WTC11 (cell line): Measurements from ENCODE around the gene TXNDC2. TPM values are rescaled to one million over a fixed set of nuclear protein-coding genes. Genes with fewer than 3 reads are reported as not detected.

Source experiments
- ATAC-seq: fragments of 200-7000 bp; cut with Tn5 transposase; 2 replicates; pipeline ENCODE4 v1.10.0; 2021; ENCODE audit warnings: mild to moderate bottlenecking, moderate library complexity
- CTCF ChIA-PET: fragments of 300-600 bp; sonication (Branson Sonifier 250); formaldehyde crosslinking; loops from one replicate; lab custom pipeline; 2021; ENCODE audit warnings: antibody characterized with exemption; lab: Charles Lee
- POLR2A ChIA-PET: fragments of 350-600 bp; sonication (Branson Sonifier 250); formaldehyde crosslinking; loops from one replicate; lab custom pipeline; 2021; ENCODE audit warnings: antibody characterized with exemption; lab: Charles Lee
- DNase-seq: peaks from one replicate; pipeline ENCODE4 v3.0.0; 2021; ENCODE audit warnings: low spot score
- H3K27ac Mint-ChIP-seq: 2 replicates; pipeline ENCODE4 v1.8.0; 2021; ENCODE audit warnings: mixed read lengths
- H3K27me3 Mint-ChIP-seq: 2 replicates; pipeline ENCODE4 v1.8.0; 2021; ENCODE audit warnings: low read depth, mild to moderate bottlenecking, moderate library complexity, mixed read lengths
- H3K36me3 Mint-ChIP-seq: 2 replicates; pipeline ENCODE4 v1.8.0; 2021; ENCODE audit warnings: mixed read lengths
- H3K4me1 Mint-ChIP-seq: 2 replicates; pipeline ENCODE4 v1.8.0; 2022; ENCODE audit warnings: mixed read lengths
- H3K4me3 Mint-ChIP-seq: 2 replicates; pipeline ENCODE4 v1.8.0; 2021; ENCODE audit warnings: mild to moderate bottlenecking, moderate library complexity, mixed read lengths
- H3K9me3 Mint-ChIP-seq: 2 replicates; pipeline ENCODE4 v1.8.0; 2021; ENCODE audit warnings: mixed read lengths
- ARID4B ChIP-seq: sonication (generic); formaldehyde crosslinking; IDR thresholded peaks from 2 replicates; pipeline ENCODE4 v1.8.0; 2023; ENCODE audit warnings: missing genetic modification reagents, mild to moderate bottlenecking, borderline replicate concordance
- CDX4 ChIP-seq: fragments of 250-450 bp; sonication (Bioruptor Pico); IDR thresholded peaks from 2 replicates; pipeline ENCODE4 v1.9.0; 2021; ENCODE audit warnings: moderate library complexity, mild to moderate bottlenecking, inconsistent platforms, borderline replicate concordance
- CREB1 ChIP-seq: sonication (generic); formaldehyde crosslinking; IDR thresholded peaks from 2 replicates; pipeline ENCODE4 v1.8.0; 2023; ENCODE audit warnings: mild to moderate bottlenecking, missing genetic modification reagents
- E2F5 ChIP-seq: sonication (generic); formaldehyde crosslinking; IDR thresholded peaks from 2 replicates; pipeline ENCODE4 v1.8.1; 2022; ENCODE audit warnings: mild to moderate bottlenecking, moderate library complexity, missing genetic modification reagents
- ELF4 ChIP-seq: sonication (generic); formaldehyde crosslinking; IDR thresholded peaks from 2 replicates; pipeline ENCODE4 v1.8.1; 2022; ENCODE audit warnings: low read depth, mild to moderate bottlenecking, moderate library complexity, missing genetic modification reagents
- ETV6 ChIP-seq: sonication (generic); formaldehyde crosslinking; IDR thresholded peaks from 2 replicates; pipeline ENCODE4 v1.8.1; 2022; ENCODE audit warnings: mild to moderate bottlenecking, missing genetic modification reagents
- FOXK1 ChIP-seq: sonication (generic); formaldehyde crosslinking; IDR thresholded peaks from 2 replicates; pipeline ENCODE4 v1.8.0; 2022; ENCODE audit warnings: mild to moderate bottlenecking, moderate library complexity, missing genetic modification reagents
- FOXP4 ChIP-seq: sonication (generic); formaldehyde crosslinking; IDR thresholded peaks from 2 replicates; pipeline ENCODE4 v1.8.0; 2022; ENCODE audit warnings: mild to moderate bottlenecking, missing genetic modification reagents
- GABPB1 ChIP-seq: sonication (generic); formaldehyde crosslinking; IDR thresholded peaks from 2 replicates; pipeline ENCODE4 v1.8.1; 2023; ENCODE audit warnings: mild to moderate bottlenecking, missing genetic modification reagents
- HMGXB4 ChIP-seq: sonication (generic); formaldehyde crosslinking; IDR thresholded peaks from 2 replicates; pipeline ENCODE4 v1.8.1; 2023; ENCODE audit warnings: mild to moderate bottlenecking, moderate library complexity, missing genetic modification reagents
- JUN ChIP-seq: sonication (generic); formaldehyde crosslinking; IDR thresholded peaks from 2 replicates; pipeline ENCODE4 v1.8.0; 2023; ENCODE audit warnings: mild to moderate bottlenecking, missing genetic modification reagents
- MAX ChIP-seq: sonication (generic); formaldehyde crosslinking; IDR thresholded peaks from 2 replicates; pipeline ENCODE4 v1.8.0; 2022; ENCODE audit warnings: mild to moderate bottlenecking, missing genetic modification reagents
- RORB ChIP-seq: fragments of 250-450 bp; sonication (Bioruptor Pico); IDR thresholded peaks from 2 replicates; pipeline ENCODE4 v1.9.0; 2021; ENCODE audit warnings: mild to moderate bottlenecking
- SP1 ChIP-seq: sonication (generic); formaldehyde crosslinking; conservative IDR thresholded peaks from 2 replicates; pipeline ENCODE4 v1.8.1; 2022; ENCODE audit warnings: missing genetic modification reagents
- TEAD4 ChIP-seq: sonication (generic); formaldehyde crosslinking; IDR thresholded peaks from 2 replicates; pipeline ENCODE4 v1.8.0; 2022; ENCODE audit warnings: mild to moderate bottlenecking, missing genetic modification reagents
- USF1 ChIP-seq: sonication (generic); formaldehyde crosslinking; IDR thresholded peaks from 2 replicates; pipeline ENCODE4 v1.8.0; 2022; ENCODE audit warnings: mild to moderate bottlenecking, missing genetic modification reagents
- USF2 ChIP-seq: sonication (generic); formaldehyde crosslinking; IDR thresholded peaks from 2 replicates; pipeline ENCODE4 v1.8.1; 2023; ENCODE audit warnings: mild to moderate bottlenecking, missing genetic modification reagents, moderate library complexity
- ZNF232 ChIP-seq: sonication (generic); formaldehyde crosslinking; IDR thresholded peaks from 2 replicates; pipeline ENCODE4 v1.8.0; 2022; ENCODE audit warnings: mild to moderate bottlenecking, missing genetic modification reagents
- ZNF416 ChIP-seq: fragments of 250-450 bp; sonication (Bioruptor Pico); IDR thresholded peaks from 2 replicates; pipeline ENCODE4 v1.9.0; 2021; ENCODE audit warnings: mild to moderate bottlenecking, inconsistent platforms
- total RNA-seq: library from RNA; stranded (reverse); gene quantifications from 3 replicates; pipeline ENCODE4 v1.2.3, GENCODE V29; 2021

TXNDC2 gene
- total RNA-seq, 1 experiment from 2014 or later: 0.26 TPM

GRCh38 chr18:9913151-9913525 is 27.4 kb downstream of the TXNDC2 start (continued):
- no peak for TF ChIP-seq HMGXB4 (CRISPR knock-in tag)

- H3K4me3 Mint-ChIP-seq: peak within 1 kb of the TSS; percentile 85
- peaks cover 23% of the 10 kb centered on the region for H3K4me1 Mint-ChIP-seq
- H3K9me3 Mint-ChIP-seq: peaks cover 5% of the 10 kb centered on the region; the same call in 1 of the 2 replicates
- ATAC-seq: peak; percentile 88
- CTCF ChIA-PET: interaction anchor here (0.5 to 1.3 kb wide), 6 partner anchors 9 to 955 kb away, joined by 3 read pairs; no protein-coding TSS in a partner anchor
- peak; percentile 94 for DNase-seq
- POLR2A ChIA-PET: interaction anchor here (0.6 to 1.8 kb wide), 6 partner anchors 9 to 299 kb away, joined by 3 to 8 read pairs (median 5); no protein-coding TSS in a partner anchor
- no peaks in the 10 kb centered on the region for H3K27me3 Mint-ChIP-seq
- no peak within 1 kb of the TSS; the same call in 1 of the 2 replicates for H3K27ac Mint-ChIP-seq
- H3K36me3 Mint-ChIP-seq: no peaks in the 10 kb centered on the region
- TF ChIP-seq SP1: peak; percentile 96
- TF ChIP-seq ZNF416 (CRISPR knock-in tag): 0 out of 2 replicates have a peak, but pooled peaks have one; percentile 51
- TF ChIP-seq USF2 (CRISPR knock-in tag): peak; percentile 98
- peak; percentile 69 for TF ChIP-seq MAX (CRISPR knock-in tag)
- TF ChIP-seq GABPB1 (CRISPR knock-in tag): peak; percentile 19; the same call in 1 of the 2 replicates
- TF ChIP-seq ZNF232 (CRISPR knock-in tag): peak; percentile 67; the same call in 1 of the 2 replicates
- peak; percentile 94 for TF ChIP-seq USF1
- TF ChIP-seq HMGXB4 (CRISPR knock-in tag): peak; percentile 83
- peak; percentile 40; the same call in 1 of the 2 replicates for TF ChIP-seq FOXP4 (CRISPR knock-in tag)
- TF ChIP-seq CDX4 (CRISPR knock-in tag): no peak
- TF ChIP-seq TEAD4 (CRISPR knock-in tag): 0 out of 2 replicates have a peak, but pooled peaks have one; percentile 40
- TF ChIP-seq ARID4B (CRISPR knock-in tag): peak; percentile 55; the same call in 1 of the 2 replicates
- peak; percentile 60; the same call in 1 of the 2 replicates for TF ChIP-seq FOXK1
- no peak for TF ChIP-seq RORB (CRISPR knock-in tag)
- TF ChIP-seq ETV6 (CRISPR knock-in tag): 0 out of 2 replicates have a peak, but pooled peaks have one; percentile 35
- TF ChIP-seq CREB1 (CRISPR knock-in tag): no peak
- TF ChIP-seq ELF4 (CRISPR knock-in tag): 0 out of 2 replicates have a peak, but pooled peaks have one; percentile 71
- TF ChIP-seq E2F5 (CRISPR knock-in tag): peak; percentile 69; the same call in 1 of the 2 replicates
- TF ChIP-seq JUN (CRISPR knock-in tag): 0 out of 2 replicates have a peak, but pooled peaks have one; percentile 64
These were observed 28.0 kb downstream of the TXNDC2 start, which contains the start of gene VAPA for GRCh38 chr18:9913526-9914333. Gene VAPA (plus strand): TSS chr18:9914016. CDS start chr18:9914257, 241 bp downstream.
